GM19372 (cell line): Measurements from ENCODE around the gene ESR1.
"Not testable (repeated sequence)": the region's sequence is repeated elsewhere in the genome, so short reads cannot be mapped to it uniquely, and the experiment has no call there.

ENCODE experiments used
- ATAC-seq: cut with Tn5 transposase; IDR thresholded peaks from one replicate; pipeline ENCODE4 v1.9.1; 2021; ENCODE audit warnings: mild to moderate bottlenecking, low read depth, moderate library complexity; ENCODE audit not compliant: unreplicated experiment

ESR1 gene

DNA sequence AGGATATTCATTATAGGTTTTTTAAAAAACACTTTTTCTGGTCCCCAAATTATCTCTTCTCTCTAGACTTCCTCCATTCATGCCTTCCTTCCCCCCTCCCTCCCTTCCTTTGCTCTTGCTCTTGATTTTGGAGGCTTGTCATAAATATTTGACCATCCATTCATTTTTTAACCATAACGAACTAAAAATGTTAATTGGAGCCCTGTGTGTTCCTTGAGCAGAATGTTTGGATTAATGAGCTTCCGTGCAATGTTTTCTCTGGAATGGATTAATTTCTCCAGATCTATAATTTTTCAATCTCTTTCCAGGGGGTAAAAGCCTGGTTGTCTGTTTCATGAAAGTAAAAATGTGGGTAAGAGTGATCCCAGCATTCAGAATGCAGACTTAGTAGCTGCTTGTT lies 155.5 kb downstream of the ESR1 start:
- ATAC-seq: no peak

DNA sequence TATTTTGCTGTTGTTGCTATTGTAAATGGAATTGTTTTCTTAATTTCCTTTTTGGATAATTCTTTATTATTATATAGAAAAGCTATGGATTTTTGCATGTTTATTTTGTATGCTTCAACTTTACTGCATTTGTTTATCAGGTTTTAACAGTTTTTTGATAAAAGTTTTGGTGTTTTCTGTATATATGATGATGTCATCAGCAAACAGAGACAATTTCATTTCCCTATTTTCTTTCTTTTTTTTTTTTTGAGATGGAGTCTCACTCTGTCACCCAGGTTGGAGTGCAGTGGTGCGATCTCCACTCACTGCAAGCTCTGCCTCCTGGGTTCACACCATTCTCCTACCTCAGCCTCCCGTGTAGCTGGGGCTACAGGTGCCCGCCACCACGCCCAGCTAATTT lies 156.9 kb downstream of the ESR1 start:
- not testable (repeated sequence) for ATAC-seq

DNA sequence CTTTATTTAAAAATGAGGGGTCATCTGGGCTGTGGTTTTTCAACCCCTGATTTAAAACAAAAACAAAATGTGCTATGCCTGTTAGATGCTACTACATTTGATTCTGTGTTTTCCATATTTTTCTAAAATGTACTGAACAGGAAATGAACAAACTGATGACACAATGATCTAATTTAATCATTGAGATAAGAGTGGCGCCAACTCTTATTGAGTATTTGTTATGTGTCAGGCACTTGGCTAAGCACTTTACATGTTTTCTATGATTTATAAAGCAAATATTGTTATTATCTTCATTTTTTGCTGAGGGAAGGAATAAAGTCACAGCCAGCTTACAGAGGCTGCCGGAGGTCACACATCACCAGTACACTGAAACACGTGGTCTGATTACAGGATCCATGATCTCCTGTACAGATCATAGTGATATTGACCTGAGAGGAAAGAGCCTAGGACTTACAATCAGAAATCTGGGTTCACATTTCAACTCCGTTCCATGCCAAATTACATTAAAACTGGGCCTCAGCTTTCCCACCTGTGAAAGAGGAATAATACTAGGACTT lies 166.7 kb downstream of the ESR1 start:
- ATAC-seq: no peak

DNA sequence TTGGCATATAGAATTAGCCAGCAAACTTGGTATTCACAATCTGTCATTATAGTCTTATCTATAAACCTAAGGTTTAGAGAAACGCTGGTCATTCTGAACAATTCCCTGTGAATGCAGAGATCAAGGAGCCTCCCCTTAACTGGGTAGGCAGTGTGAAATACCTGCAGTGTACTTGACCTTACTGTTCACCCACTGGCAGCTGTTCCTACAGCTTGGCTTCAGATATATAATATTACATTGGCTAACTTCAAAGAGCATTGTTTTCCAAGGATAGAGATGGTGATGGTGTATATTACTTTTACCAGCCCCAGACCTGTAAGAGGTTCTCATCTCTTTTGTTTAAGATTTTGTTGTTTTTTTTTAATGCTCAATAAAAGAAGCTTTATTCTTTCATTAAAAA lies 168.3 kb downstream of the ESR1 start:
- ATAC-seq: no peak

DNA sequence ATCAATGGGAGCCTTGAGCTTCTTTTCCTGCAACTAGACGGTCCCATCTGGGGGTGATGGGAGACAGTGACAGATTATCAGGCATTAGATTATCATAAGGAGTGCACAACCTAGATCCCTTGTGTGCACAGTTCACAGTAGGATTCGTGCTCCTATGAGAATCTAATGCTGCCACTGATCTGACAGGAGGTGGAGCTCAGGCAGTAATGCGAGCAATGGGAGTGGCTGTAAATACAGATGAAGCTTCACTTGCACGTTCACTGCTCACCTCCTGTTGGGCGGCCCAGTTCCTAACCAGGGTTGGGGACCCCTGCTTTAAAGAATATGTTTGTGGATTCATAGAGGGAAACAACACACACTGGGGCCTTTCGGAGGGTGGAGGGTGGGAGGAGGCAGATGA lies 180.7 kb downstream of the ESR1 start:
- not testable (repeated sequence) for ATAC-seq

DNA sequence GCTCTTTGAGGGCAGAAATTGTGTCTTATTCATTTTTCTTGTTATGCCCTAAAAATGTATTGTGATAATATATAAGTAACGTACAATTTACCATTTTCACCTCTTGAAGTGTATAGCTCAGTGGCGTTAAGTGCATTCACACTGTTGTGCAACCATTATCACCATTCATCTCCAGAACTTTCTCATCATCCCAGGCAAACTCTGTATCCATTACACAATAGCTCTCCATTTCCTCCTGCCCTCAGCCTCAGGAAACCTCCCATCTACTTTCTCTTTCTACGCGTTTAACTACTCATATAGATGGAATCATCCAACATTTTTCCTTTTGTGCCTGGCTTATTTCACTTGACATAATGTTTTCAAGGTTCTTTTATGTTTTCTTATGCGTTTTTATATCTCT lies 184.6 kb downstream of the ESR1 start:
- no peak for ATAC-seq

DNA sequence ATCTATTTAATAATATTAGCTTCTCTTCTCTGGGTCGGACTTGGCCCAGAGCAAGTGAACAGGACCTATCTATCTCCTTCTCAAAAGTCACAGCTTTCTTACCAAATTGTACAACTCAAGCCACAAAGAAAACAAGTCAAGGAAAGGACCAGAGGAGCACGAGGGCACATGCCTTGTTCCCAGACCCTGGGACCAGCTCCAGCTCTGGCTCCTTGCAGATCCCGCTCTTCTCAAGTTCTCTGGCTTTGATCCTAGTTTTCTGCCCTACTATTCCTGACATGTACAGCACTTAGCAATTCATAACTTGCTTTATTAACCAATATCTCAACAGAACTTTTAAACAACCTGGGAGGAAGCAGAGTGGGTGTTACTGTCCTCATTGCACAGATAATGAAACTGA lies 185.9 kb downstream of the ESR1 start:
- ATAC-seq: no peak

DNA sequence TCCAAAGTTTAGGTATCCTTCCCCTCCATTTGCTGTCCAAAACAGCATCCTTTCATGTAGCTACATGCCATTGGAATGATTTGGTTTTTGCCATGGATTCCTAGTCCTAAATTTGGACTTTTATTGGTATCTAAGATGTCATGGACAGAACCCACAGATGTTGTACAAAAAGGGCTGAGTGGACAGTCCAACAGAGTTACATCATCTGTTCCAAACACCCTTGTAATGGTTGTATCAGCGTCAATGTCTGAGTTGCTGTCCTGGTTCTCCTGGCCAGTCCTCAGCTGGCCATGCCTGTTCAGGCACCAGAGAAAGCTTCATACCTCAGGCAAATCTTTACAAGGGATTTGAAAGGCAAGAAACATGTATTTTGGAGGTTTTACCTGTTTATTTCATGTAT lies 191.3 kb downstream of the ESR1 start:
- ATAC-seq: no peak

DNA sequence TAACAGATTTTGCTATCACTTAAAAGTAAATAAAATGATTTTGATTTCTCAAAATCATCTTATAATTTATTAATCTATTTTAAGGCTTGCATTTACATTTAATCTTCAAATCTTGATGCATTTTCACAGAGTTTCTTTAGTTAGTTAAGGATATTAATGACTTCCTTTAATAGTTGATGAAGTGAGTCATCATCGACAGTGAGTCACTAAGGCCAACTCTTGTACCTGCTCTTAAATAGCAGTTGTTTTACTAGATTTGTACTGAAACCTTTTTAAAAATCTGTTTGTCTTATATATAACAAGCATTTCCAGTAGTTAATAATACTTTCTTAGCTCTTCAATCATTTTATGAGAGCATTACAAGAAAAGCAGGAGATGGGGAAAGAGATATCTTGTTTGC lies 191.7 kb downstream of the ESR1 start:
- no peak for ATAC-seq

DNA sequence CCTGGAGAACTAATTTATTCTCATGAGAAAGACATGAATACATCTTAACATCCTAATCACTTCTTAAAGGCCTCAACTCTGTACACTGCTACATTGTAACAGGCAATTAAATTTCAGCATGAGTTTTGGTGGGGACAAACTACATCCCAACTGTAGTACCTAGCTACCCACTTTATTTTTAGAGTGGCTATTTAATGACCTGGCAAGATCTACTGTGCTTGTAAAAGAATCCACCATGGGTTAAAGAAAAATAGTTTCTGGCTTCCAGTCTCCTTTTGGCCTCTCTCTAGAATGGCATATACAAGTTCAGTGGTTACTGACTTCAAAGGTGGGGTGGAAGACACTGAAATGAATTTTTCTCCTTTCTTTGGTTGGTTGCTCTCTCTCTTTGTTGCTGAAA lies 193.9 kb downstream of the ESR1 start:
- no peak for ATAC-seq

DNA sequence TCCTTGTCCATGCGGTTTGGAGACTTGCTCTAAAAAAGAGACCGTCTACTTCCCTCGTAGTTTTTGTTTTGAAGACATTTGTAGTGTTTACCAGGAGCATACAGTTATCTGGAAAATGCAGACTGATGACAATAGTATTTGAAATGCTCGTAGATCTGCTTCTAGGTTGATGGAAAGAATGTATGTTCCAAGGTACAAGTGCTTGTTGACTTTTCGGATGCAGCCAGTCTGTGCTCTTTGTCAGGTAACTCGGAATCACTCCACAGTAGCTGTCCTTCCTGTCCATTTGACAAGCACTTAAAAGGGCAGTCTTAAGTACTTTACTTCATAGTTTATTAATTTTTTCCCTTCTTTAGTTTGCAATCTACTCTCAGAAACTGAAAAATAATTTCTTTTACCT lies 194.8 kb downstream of the ESR1 start:
- no peak for ATAC-seq

DNA sequence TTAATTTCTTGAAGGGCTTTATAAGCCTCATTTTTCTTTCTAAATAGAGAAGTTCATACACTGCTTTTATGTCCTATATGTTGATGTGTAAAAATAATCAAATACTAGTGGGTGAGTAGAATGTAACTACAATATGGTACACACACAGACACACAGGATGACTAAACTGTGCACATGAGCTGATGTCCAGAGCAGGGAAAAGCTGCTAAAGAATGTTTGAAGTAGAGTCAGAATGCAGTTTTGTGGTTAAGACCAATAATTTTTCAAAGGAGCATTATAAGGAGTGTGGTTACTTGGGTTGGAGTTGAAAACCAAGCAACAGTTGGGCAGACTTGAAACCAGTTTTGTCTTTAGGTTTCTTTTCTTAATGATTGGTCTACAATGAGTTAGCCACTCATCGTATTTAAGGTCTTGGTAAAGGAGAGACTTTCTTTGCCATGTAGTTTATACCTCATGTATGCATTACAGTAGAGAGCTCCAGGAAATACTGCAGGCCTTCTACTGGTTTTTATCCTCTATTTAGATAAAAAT lies 196.6 kb downstream of the ESR1 start:
- no peak for ATAC-seq

DNA sequence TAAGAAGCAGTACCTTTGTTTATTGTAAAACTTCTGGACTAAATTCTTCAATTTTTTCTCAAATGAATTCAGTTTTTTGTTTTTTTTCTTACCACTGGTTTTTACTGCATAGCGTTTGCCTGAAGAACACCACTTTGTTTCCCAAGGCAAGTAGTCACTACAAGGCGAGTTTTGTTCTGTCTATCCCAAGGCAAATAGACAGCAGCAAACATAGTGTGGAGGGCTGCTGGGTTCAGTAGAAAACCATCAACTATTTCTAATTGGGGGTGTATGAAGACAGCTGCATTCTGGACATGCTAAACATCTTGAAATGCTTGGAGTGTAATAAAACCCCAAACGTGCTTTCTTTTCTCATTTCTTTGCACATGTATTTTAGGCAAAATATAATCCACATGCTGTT lies 197.4 kb downstream of the ESR1 start:
- ATAC-seq: no peak

DNA sequence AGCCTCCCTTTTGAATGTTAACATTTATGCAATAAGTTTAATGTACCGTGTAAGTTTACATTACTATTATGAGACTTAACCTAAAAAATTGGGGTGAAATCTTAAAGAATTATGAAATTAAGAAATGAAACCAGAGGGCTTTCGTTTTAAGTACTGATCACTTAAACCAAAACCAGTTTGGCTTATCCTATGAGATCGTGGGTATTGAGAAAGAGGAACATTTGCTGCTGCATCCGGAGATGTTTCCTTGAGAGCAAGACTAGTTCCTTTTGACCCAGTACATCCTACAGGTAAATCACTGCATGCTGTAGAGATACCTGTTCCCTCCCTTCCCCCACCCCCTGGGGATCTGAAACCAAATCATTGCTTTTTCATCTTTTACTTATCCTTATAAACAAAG lies 201.3 kb downstream of the ESR1 start:
- ATAC-seq: no peak

DNA sequence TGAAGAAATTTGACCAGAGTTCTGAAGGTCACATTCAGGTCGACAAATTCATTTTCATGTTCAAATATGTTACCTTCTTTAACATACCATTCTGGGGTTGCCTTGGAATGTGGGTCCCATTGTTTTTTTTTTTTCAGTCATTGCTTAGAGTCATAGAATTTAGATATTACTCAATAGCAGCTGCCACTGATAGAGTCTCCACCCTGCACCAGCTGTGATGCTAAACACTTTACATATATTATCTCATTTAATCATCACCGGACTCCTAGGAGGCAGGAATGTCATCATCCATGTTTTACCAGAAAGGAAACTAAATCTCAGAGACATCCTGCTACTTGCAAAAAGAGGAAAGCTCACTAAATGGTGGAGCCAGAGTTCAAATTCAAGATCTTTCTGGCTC lies 204.7 kb downstream of the ESR1 start:
- ATAC-seq: no peak

DNA sequence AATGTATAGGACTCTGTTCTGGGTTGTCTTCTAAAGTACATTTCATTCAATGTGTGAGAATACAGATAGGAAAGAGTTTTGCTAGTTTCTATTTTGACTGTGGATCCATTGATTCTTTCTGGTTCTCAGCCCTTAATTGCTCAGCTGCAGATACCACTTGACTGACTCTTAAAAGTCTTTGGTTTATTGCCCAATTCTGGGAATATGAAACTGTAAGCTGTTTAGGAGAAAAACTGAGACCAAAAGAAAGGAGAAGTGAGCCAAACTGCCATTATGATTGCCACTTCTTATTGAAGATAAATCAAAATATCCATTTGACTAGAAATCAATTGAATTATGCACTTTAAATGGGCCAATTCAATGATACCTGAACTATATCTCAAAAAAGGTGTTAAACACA lies 211.4 kb downstream of the ESR1 start:
- no peak for ATAC-seq

DNA sequence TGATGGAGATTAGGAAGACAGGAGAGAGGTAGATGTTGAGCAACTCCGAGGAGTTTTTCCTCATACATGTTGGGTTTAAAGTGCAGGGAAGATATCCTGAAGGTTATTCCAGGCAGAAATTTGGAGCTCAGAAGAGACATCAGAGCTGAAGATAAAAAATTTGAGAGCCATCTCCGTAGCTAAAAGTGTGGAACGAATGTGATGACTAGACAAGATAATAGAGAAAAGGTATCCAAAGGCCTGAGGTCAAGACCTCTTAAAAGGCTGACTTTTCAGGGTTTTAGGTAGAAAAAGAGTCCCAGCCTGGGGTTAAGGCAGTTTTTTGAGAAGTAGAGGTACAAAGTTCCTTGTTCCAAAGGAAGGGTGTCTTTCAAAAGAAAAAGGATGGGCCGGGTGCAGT lies 214.8 kb downstream of the ESR1 start:
- no peak for ATAC-seq

DNA sequence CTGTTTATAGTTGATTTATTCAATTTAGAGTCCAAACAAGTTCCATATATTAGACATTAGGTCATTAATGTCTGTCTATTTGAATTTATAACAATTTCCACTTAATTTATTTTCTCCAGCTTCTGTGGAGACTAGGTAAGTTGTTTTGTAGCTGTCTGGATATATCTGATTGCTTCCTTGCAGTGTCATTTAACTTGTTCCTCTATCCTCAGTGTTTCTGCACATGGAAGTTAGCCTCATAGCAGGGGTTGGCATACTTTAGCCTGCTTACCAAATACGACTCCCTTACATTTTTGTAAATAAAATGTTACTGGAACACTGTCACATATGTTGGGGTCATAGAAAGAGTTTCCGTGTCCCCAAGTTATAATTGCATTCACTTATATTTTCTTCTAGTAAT lies 216.1 kb downstream of the ESR1 start:
- no peak for ATAC-seq

DNA sequence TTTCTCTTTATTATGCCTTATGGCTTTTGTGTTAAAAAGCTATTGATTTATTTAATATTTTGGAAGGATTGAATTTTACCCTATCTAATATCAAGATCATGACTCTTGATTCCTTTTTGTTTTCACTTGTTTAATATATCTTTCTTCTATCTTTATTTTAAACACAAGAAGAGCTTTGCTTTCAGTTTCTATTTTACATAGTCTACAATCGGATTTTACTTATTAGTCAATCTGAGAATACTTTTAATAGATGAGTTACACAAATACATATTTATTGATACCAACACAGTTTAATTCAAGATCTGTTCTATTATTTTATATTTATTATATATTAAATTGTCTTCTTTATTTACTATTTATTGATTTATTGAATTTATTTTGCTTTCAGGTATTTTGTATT lies 218.8 kb downstream of the ESR1 start:
- no peak for ATAC-seq

DNA sequence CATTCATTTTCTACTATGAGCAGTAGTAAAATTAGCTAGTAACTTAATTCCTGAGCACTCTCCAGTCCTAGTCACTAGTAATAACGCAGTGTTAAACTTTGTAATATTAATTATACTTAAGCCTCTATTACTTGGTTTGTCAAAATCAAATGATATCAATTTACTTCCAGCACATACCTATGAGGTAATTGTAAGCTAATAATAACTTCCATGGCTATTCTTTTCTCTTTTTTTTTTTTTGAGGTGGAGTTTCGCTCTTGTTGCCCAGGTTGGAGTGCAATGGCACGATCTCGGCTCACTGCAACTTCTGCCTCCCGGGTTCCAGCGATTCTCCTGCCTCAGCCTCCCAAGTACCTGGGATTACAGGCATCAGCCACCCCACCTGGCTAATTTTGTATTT lies 219.3 kb downstream of the ESR1 start:
- ATAC-seq: not testable (repeated sequence)

DNA sequence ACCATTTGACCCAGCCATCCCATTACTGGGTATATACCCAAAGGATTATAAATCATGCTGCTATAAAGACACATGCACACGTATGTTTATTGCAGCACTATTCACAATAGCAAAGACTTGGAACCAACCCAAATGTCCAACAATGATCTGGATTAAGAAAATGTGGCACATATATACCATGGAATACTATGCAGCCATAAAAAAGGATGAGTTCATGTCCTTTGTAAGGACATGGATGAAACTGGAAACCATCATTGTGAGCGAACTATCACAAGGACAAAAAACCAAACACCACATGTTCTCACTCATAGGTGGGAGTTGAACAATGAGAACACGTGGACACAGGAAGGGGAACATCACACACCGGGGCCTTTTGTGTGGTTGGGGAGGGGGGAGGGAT lies 226.3 kb downstream of the ESR1 start:
- ATAC-seq: not testable (repeated sequence)

DNA sequence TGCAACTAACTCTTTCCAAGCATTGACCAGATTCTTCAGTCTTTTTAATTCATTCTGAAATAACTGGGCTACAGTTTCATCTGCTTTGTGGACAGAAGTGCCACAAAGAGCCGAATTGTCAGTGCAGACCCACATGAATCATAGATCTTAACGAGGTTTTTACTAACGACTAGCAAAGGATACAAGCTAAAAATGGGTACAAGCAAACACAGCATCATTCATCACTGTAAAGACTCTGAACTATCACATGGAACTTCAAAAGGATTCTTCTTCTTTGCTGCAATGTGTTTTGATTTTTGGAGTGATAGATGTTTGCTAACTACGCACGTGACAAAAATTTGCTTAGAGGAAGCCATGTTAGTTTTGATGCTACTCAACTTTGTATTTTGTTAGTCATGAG lies 227.1 kb downstream of the ESR1 start:
- no peak for ATAC-seq

DNA sequence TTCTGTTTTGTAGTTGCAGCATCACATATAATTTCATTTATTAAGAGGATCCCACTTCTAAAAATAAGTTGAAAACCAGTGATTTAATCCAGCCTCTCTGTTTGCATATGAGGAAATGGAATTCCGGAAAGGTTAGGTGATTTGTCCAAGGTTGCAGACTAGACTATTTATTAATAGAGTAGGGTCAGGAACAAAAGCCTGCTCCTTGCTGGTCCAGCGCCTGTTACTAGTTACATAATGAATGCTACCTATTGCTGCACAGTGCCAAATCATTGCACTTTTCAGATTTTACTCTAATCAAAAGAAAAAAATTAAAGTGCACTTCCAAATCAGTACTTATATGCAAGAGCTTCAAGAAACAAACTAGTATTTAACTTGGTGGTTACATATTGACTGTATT lies 238.6 kb downstream of the ESR1 start:
- no peak for ATAC-seq
